ENCODE results near the gene CDK14. TPM values are rescaled to one million over a fixed set of nuclear protein-coding genes. Genes with fewer than 3 reads are reported as not detected.

CDK14 gene
- total and polyA plus RNA-seq, 2 of the 8 experiments (the other 6 are each of a cell fraction or from before 2014, with no cell fraction given) = 5.5 to 47.3 TPM

DNA sequence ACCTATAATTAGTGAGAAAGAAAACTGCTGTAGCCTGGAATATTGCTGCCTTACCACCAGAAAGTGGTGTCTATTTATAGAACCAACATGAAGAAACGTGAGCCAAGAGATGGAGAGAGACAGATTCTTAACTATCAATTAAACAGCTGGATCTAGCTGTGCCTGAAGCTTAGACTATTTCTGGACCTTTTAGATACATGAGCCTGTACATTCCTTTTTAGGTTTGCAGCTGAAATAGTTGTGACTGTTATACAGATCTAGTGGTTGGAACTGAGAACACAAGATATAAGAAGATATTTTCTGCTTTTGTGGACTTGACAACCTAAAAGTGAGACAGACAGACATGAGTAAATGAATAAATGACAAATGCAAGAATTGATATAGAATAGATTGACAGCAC is 73.4 kb downstream of the CDK14 start:
- TF ChIP-seq KDM4A (IDR thresholded peaks at IDR 0.05; ENCODE audit: low read depth, low read length, severe bottlenecking) = no peak
- TF ChIP-seq CREB1 (IDR thresholded peaks at IDR 0.05) = no peak
- no peak for TF ChIP-seq GTF2F1 (IDR thresholded peaks at IDR 0.05; ENCODE audit: borderline replicate concordance, low read depth, low read length)
- TF ChIP-seq, protein P1, sequence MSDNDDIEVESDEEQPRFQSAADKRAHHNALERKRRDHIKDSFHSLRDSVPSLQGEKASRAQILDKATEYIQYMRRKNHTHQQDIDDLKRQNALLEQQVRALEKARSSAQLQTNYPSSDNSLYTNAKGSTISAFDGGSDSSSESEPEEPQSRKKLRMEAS (IDR thresholded peaks at IDR 0.05) = no peak
- TF ChIP-seq MAFK (IDR thresholded peaks at IDR 0.05; ENCODE audit: low read depth, low read length) = no peak
- TF ChIP-seq SUZ12 (IDR thresholded peaks at IDR 0.05; ENCODE audit: low read length) = no peak
- no peak overlapping the region for H4K91ac ChIP-seq (replicated peaks; ENCODE audit: insufficient read length, low read length)
- no peak overlapping the region for H2BK12ac ChIP-seq (ENCODE audit: low read depth, low read length)
- no peak overlapping the region for H2BK120ac ChIP-seq (replicated peaks; ENCODE audit: low read depth, low read length)
- no peak overlapping the region for H2AFZ ChIP-seq (ENCODE audit: low read length)
- no peak overlapping the region for H3K56ac ChIP-seq (replicated peaks; ENCODE audit: insufficient read length, low read depth, low read length)
- no peak overlapping the region for H2BK20ac ChIP-seq (ENCODE audit: low read length)
- H2BK5ac ChIP-seq (ENCODE audit: low read depth, low read length) = no peak overlapping the region
- CTCF ChIA-PET (ENCODE audit: partially characterized antibody) = interaction anchor here (1.0 kb wide), 1 partner anchor 40 kb away, joined by 3 read pairs; no protein-coding TSS in a partner anchor
- no peak overlapping the region for H3K9ac ChIP-seq (replicated peaks in 1 of 4; ENCODE audit: extremely low read depth in 1 of 4, low read depth in 3 of 4, low read length in 3 of 4)
- H3K23ac ChIP-seq (ENCODE audit: insufficient read length) = no peak overlapping the region
- no peak overlapping the region for H3K4me3 ChIP-seq (ENCODE audit: extremely low read depth in 1 of 4, insufficient read depth in 2 of 4, low read depth in 3 of 4, low read length in 4 of 4)
- H3K27me3 ChIP-seq (replicated peaks in 1 of 4; ENCODE audit: control insufficient read depth in 3 of 4, extremely low read depth in 1 of 4, insufficient read depth in 3 of 4, low read length in 3 of 4) = no peaks in the 10 kb centered on the region
- H3K9me3 ChIP-seq (ENCODE audit: insufficient read depth in 2 of 2, low read depth in 1 of 2, low read length in 1 of 2) = no peaks in the 10 kb centered on the region
- no peak overlapping the region for H3K4ac ChIP-seq (replicated peaks; ENCODE audit: insufficient read length, low read depth, low read length)
- DNase-seq (ENCODE audit: low read depth in 1 of 2, low spot score in 2 of 2) (no peak), FAIRE-seq (no peak)
- WGBS, 2 experiments (ENCODE audit: extremely low coverage in 1 of 2, insufficient coverage in 1 of 2, insufficient read length in 1 of 2, insufficient replicate concordance in 2 of 2, low coverage in 1 of 2, low lambda C conversion rate in 2 of 2, missing lambda C conversion rate in 1 of 2) = 100% methylated on average over 1 of the region's 1 CpG; no CpG with 5 or more reads in 1 of the 2 experiments
- H3K4me1 ChIP-seq (replicated peaks in 1 of 4; ENCODE audit: control insufficient read depth in 3 of 4, insufficient read depth in 4 of 4, low read length in 3 of 4) = no peaks in the 10 kb centered on the region
- no peak overlapping the region for H2AK5ac ChIP-seq (ENCODE audit: low read depth, low read length)
- no peaks in the 10 kb centered on the region; the same call in 1 of the 2 replicates for H3K23me2 ChIP-seq (ENCODE audit: low read depth, low read length)
- H4K20me1 ChIP-seq (replicated peaks in 1 of 2; ENCODE audit: control insufficient read depth in 1 of 2, insufficient read depth in 2 of 2, low read length in 2 of 2) = peaks cover 0 to 1% of the 10 kb centered on the region in 2 experiments
- H3K36me3 ChIP-seq (ENCODE audit: control insufficient read depth in 2 of 4, insufficient read depth in 4 of 4, low read length in 3 of 4) = no peaks in the 10 kb centered on the region
- no peak overlapping the region for H4K5ac ChIP-seq (ENCODE audit: insufficient read length, low read depth, low read length)
- H3K79me1 ChIP-seq (ENCODE audit: low read depth, low read length) = no peaks in the 10 kb centered on the region
- no peak overlapping the region for H3K18ac ChIP-seq (ENCODE audit: extremely low read depth, low read length)
- H4K8ac ChIP-seq (ENCODE audit: extremely low read depth, insufficient read depth, low read length) = no peak overlapping the region
- H2BK15ac ChIP-seq (ENCODE audit: low read length) = no peak overlapping the region
- H3K79me2 ChIP-seq (ENCODE audit: control insufficient read depth in 1 of 2, insufficient read depth in 2 of 2, low read length in 2 of 2) = peaks cover 0 to 7% of the 10 kb centered on the region in 2 experiments; a peak in 1 of 4 replicates
- POLR2A ChIA-PET (ENCODE audit: partially characterized antibody) = no interaction called here
- no peak overlapping the region for H3K4me2 ChIP-seq (ENCODE audit: insufficient read depth in 1 of 2, low read depth in 2 of 2, low read length in 2 of 2)
- no peak overlapping the region for H3K27ac ChIP-seq (ENCODE audit: low read depth, low read length)
- H3K14ac ChIP-seq (ENCODE audit: insufficient read length) = no peak overlapping the region
